ENCODE measurements around the gene TJP1. TPM values are rescaled to one million over a fixed set of nuclear protein-coding genes. Genes with fewer than 3 reads are reported as not detected.
"Not testable (repeated sequence)": the region's sequence is repeated elsewhere in the genome, so short reads cannot be mapped to it uniquely, and the experiment has no call there.

The TJP1 gene
- total and polyA plus RNA-seq, 5 experiments from 2014 or later = not detected

DNA sequence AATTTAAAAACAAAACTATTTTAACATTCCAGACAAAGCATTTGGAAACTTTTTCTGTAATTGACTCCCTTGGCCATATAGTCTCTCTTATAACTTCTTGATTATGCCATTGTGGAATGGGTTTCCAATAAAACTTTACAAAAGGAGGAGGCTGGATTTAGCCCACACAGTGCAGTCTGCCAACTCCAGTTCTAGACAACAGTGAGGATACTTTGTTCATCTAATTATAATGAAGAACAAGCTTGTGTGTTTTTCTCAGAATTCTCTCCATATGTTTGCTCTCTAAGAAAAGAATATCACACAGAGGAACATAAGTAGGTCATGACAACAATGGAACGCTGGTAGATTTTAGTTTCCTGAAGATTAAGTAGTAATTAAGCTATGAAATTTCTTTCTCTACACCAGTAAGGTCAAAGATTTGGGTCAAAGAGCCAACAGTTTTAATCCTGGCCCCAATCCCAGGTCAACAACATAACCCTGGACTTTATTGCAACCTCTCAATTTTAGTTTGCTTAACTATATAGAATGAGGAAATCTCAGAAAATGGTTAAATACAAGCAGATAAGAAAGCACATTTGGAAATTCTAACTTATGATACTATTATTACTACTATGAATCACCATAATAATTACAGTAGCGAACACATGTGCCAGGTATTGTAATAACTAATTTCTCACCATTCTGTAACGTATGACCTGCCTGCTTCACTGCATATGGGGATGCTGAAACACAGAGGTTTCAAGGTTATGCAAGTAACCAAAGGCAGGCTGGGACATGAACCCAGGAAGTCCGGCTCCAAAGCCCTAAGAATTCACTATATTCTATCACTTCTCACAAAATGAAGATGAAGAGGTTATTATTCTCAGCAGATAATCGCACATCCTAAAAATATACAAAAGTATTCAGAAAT lies 65.7 kb downstream of the TJP1 start:
- POLR2A ChIA-PET = no interaction called here
- no peak overlapping the region for H3K4me3 Mint-ChIP-seq
- peaks cover 0 to 2% (median 0%) of the 10 kb centered on the region in 9 donors for H3K9me3 Mint-ChIP-seq
- DNase-seq (no peak), ATAC-seq (no peak)
- no peaks in the 10 kb centered on the region for H3K4me1 Mint-ChIP-seq
- no peaks in the 10 kb centered on the region for H3K36me3 Mint-ChIP-seq
- H3K27me3 Mint-ChIP-seq = peaks cover 8 to 34% (median 28%) of the 10 kb centered on the region in 5 donors
- H3K27ac Mint-ChIP-seq = no peak overlapping the region

GRCh38 chr15:29754009-29754408 lies 68.3 kb downstream of the TJP1 start:
- H3K4me1 Mint-ChIP-seq, H3K27ac Mint-ChIP-seq, H3K36me3 Mint-ChIP-seq, DNase-seq, H3K9me3 Mint-ChIP-seq, H3K4me3 Mint-ChIP-seq, ATAC-seq, POLR2A ChIA-PET: not testable (repeated sequence)
- peaks cover 19 to 43% (median 28%) of the 10 kb centered on the region in 5 donors for H3K27me3 Mint-ChIP-seq

DNA sequence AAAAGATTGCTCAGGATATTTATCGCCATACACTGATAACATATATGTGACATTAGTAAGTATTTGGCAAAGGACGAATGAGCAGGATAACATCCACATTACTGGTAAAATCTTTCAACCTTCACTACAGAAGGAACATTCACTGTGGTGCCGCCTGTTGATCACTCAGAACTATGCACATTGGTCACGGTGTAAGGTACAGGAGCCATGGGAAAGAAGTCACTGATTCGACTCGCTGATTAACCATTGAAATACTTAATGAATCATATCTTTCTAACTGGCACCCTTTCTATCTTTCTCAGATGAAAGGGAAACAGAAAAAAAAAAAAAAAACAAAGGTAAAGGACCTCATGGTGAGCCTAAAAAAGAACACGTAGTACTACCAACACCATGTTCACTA lies 68.8 kb downstream of the TJP1 start:
- Mint-ChIP-seq H3K4me3 (no peak overlapping the region), H3K27ac (no peak overlapping the region), H3K36me3 (no peaks in the 10 kb centered on the region), H3K4me1 (no peaks in the 10 kb centered on the region), H3K9me3 (peaks cover 0 to 2% (median 0%) of the 10 kb centered on the region in 9 donors), H3K27me3 (peaks cover 19 to 46% (median 28%) of the 10 kb centered on the region in 5 donors)
- ATAC-seq (no peak), DNase-seq (no peak)
- POLR2A ChIA-PET = no interaction called here

GRCh38 chr15:29750754-29751153 lies 71.5 kb downstream of the TJP1 start:
- peaks cover 19 to 46% (median 28%) of the 10 kb centered on the region in 5 donors for H3K27me3 Mint-ChIP-seq
- H3K4me1 Mint-ChIP-seq = no peaks in the 10 kb centered on the region
- ATAC-seq (no peak), DNase-seq (no peak)
- no peak overlapping the region for H3K4me3 Mint-ChIP-seq
- POLR2A ChIA-PET = no interaction called here
- no peak overlapping the region for H3K27ac Mint-ChIP-seq
- peaks cover 0 to 2% (median 0%) of the 10 kb centered on the region in 9 donors for H3K9me3 Mint-ChIP-seq
- H3K36me3 Mint-ChIP-seq = no peaks in the 10 kb centered on the region

GRCh38 chr15:29749365-29750086 lies 72.7 kb downstream of the TJP1 start:
- Mint-ChIP-seq H3K9me3 (peaks cover 0 to 2% (median 0%) of the 10 kb centered on the region in 9 donors), H3K4me3 (no peak overlapping the region), H3K27ac (no peak overlapping the region), H3K27me3 (peaks cover 17 to 42% (median 28%) of the 10 kb centered on the region in 5 donors), H3K36me3 (no peaks in the 10 kb centered on the region), H3K4me1 (no peaks in the 10 kb centered on the region)
- DNase-seq (no peak), ATAC-seq (no peak)
- POLR2A ChIA-PET = no interaction called here

GRCh38 chr15:29747837-29748417 lies 74.3 kb downstream of the TJP1 start:
- peaks cover 17 to 41% (median 31%) of the 10 kb centered on the region in 5 donors for H3K27me3 Mint-ChIP-seq
- peak in 3 of 10 donors; percentile 1 to 3 (median 1) for DNase-seq
- no peaks in the 10 kb centered on the region for H3K9me3 Mint-ChIP-seq
- POLR2A ChIA-PET = no interaction called here
- H3K4me3 Mint-ChIP-seq = no peak overlapping the region
- no peaks in the 10 kb centered on the region for H3K36me3 Mint-ChIP-seq
- no peak overlapping the region for H3K27ac Mint-ChIP-seq
- ATAC-seq = no peak
- H3K4me1 Mint-ChIP-seq = no peaks in the 10 kb centered on the region

- ATAC-seq = no peak
- no peak overlapping the region for H3K27ac Mint-ChIP-seq
- no peak overlapping the region for H3K4me3 Mint-ChIP-seq
- POLR2A ChIA-PET = no interaction called here
- H3K27me3 Mint-ChIP-seq = peaks cover 2 to 27% (median 11%) of the 10 kb centered on the region in 5 donors
- no peaks in the 10 kb centered on the region for H3K9me3 Mint-ChIP-seq
- no peaks in the 10 kb centered on the region for H3K36me3 Mint-ChIP-seq
- no peak for DNase-seq
- no peaks in the 10 kb centered on the region for H3K4me1 Mint-ChIP-seq
Measured at GRCh38 chr15:29743475-29743874, 78.8 kb downstream of the TJP1 start.

- DNase-seq = no peak
- ATAC-seq = no peak
- H3K27me3 Mint-ChIP-seq = peaks cover 7 to 30% (median 10%) of the 10 kb centered on the region in 5 donors
- H3K27ac Mint-ChIP-seq = no peak overlapping the region
- H3K36me3 Mint-ChIP-seq = no peaks in the 10 kb centered on the region
- POLR2A ChIA-PET = no interaction called here
- H3K4me3 Mint-ChIP-seq = no peak overlapping the region
- H3K4me1 Mint-ChIP-seq = no peaks in the 10 kb centered on the region
- H3K9me3 Mint-ChIP-seq = no peaks in the 10 kb centered on the region
Measured at GRCh38 chr15:29740692-29741311, 81.5 kb downstream of the TJP1 start.

GRCh38 chr15:29736744-29737020 lies 85.6 kb downstream of the TJP1 start:
- no peak overlapping the region for H3K27ac Mint-ChIP-seq
- no peaks in the 10 kb centered on the region for H3K9me3 Mint-ChIP-seq
- POLR2A ChIA-PET = no interaction called here

DNA sequence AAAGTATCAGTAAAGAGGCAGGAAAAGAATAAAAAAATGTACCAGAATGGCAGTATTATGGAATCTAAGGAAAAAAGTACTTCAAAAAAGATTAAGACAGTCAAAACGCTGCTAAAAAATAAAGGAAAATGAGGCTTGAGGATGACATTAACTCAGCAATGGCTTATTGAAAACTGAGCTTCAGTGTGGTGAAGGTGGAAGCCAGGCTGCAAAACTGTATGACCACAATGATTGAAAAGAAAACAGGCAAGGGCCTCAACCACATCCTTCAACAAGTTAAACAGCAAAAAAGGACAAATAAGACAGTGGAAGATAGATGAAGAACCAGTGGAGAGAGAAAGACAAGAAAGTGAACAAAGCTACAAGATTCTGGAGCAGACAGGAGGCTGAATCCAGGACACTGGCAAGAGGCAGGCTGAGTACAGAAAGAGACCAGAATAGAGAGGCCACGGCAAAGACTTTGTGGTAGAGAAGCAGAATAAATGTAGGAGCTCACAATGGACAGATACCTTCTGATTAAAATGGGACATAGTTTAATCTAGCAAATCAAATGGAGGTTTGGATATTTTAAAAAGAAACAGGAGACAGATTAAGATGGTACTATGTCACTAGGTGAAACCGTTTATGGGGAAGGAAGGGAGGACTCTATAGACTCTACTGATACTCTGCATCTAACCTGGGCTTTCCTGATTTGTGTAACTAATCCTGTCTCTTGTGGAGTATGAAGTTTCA lies 86.1 kb downstream of the TJP1 start:
- no peak overlapping the region for H3K27ac Mint-ChIP-seq

More at GRCh38 chr15:29736744-29737020, 85.6 kb downstream of the TJP1 start:
- no peak overlapping the region for H3K4me3 Mint-ChIP-seq
- no peaks in the 10 kb centered on the region for H3K4me1 Mint-ChIP-seq
- no peak for DNase-seq
- no peaks in the 10 kb centered on the region for H3K36me3 Mint-ChIP-seq
- ATAC-seq = no peak
- peaks cover under 1 to 10% (median 9%) of the 10 kb centered on the region in 5 donors for H3K27me3 Mint-ChIP-seq

DNA sequence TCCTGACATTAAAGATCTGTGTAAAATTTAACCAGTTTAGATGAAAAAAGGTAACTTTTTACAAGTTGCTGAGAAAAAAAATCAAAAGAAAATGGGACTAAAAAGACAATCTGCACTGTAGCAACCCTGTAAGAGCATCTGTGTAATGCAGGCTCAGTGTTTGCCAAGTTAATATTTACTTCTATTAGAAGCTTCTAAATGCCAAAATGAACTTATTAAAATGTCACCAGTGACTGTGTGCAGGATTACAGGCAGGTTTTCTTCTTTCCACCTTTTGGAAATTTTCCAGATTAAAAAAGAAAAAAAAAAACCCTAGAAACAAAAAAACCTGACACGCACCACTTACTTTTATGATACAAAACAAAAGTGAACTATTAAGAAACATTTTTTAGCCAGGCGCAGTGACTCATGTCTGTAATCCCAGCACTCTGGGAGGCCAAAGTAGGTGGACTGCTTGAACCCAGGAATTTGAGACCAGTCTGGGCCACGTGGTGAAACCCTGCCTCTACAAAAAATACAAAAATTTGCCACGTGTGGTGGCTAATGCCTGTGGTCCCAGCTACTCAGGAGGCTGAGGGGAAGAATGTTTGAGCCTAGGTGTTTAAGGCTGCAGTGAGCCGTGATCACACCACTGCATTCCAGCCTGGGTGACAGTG lies 87.2 kb downstream of the TJP1 start:
- Mint-ChIP-seq H3K9me3 (no peaks in the 10 kb centered on the region), H3K4me1 (no peaks in the 10 kb centered on the region), H3K4me3 (no peak overlapping the region), H3K27ac (no peak overlapping the region), H3K27me3 (peaks cover 0 to 9% (median 8%) of the 10 kb centered on the region in 5 donors), H3K36me3 (no peaks in the 10 kb centered on the region)
- POLR2A ChIA-PET = no interaction called here
- no peak for DNase-seq
- ATAC-seq = no peak

More for the DNA sequence above, 86.1 kb downstream of the TJP1 start:
- POLR2A ChIA-PET = no interaction called here
- DNase-seq (no peak), ATAC-seq (no peak)
- no peak overlapping the region for H3K4me3 Mint-ChIP-seq
- H3K36me3 Mint-ChIP-seq = no peaks in the 10 kb centered on the region
- H3K4me1 Mint-ChIP-seq = no peaks in the 10 kb centered on the region
- H3K27me3 Mint-ChIP-seq = peaks cover 0 to 9% (median 8%) of the 10 kb centered on the region in 5 donors
- H3K9me3 Mint-ChIP-seq = no peaks in the 10 kb centered on the region

- ATAC-seq (no peak), DNase-seq (no peak)
- no peaks in the 10 kb centered on the region for H3K4me1 Mint-ChIP-seq
- no peaks in the 10 kb centered on the region for H3K36me3 Mint-ChIP-seq
- no peak overlapping the region for H3K4me3 Mint-ChIP-seq
- peaks cover 0 to 18% (median 6%) of the 10 kb centered on the region in 5 donors for H3K27me3 Mint-ChIP-seq
- POLR2A ChIA-PET = no interaction called here
- H3K27ac Mint-ChIP-seq = no peak overlapping the region
- H3K9me3 Mint-ChIP-seq = no peaks in the 10 kb centered on the region
Measured at GRCh38 chr15:29731865-29732264, 90.4 kb downstream of the TJP1 start.
